K562 (cell line): ENCODE data around the gene EIPR1. TPM values are rescaled to one million over a fixed set of nuclear protein-coding genes. Genes with fewer than 3 reads are reported as not detected.

Source experiments
- ADNP ChIP-seq: fragments of 200-800 bp; sonication (Bioruptor generic); IDR thresholded peaks from 2 replicates; pipeline ENCODE4 v1.6.1; 2016; ENCODE audit warnings: missing genetic modification characterization, missing compliant biosample characterization
- FOS ChIP-seq: IDR thresholded peaks from 3 replicates; pipeline ENCODE4 v1.6.1; 2011; ENCODE audit not compliant: insufficient read length; ENCODE audit errors: extremely low read depth
- GTF2A2 ChIP-seq: IDR thresholded peaks from 2 replicates; pipeline ENCODE4 v1.6.1; 2016; ENCODE audit warnings: mild to moderate bottlenecking, missing genetic modification characterization, missing compliant biosample characterization
- HMBOX1 ChIP-seq: sonication (generic); IDR thresholded peaks from 2 replicates; pipeline ENCODE4 v1.6.1; 2016
- IRF1 ChIP-seq: sonication (generic); formaldehyde crosslinking; IDR thresholded peaks from 2 replicates; pipeline ENCODE4 v1.8.0; 2022; ENCODE audit warnings: missing genetic modification reagents, mild to moderate bottlenecking, borderline replicate concordance
- KAT8 ChIP-seq: fragments of 450-650 bp; IDR thresholded peaks from 2 replicates; pipeline ENCODE4 v1.6.1; 2016; ENCODE audit warnings: low read depth, mild to moderate bottlenecking
- MCM3 ChIP-seq: fragments of 450-650 bp; IDR thresholded peaks from 2 replicates; pipeline ENCODE4 v1.6.1; 2016
- MTA1 ChIP-seq: fragments of 450-650 bp; IDR thresholded peaks from 2 replicates; pipeline ENCODE4 v1.6.1; 2017; ENCODE audit warnings: borderline replicate concordance
- MYC ChIP-seq, 2 experiments: fragments of 250-450 bp in 1 of 2; sonication (Bioruptor Pico) in 1 of 2; IDR thresholded peaks; 2 replicates each; pipeline versions ENCODE4 v1.5.1 to v1.6.1; 2012 to 2021; ENCODE audit warnings: low read depth in 2 of 2, borderline replicate concordance in 1 of 2, improper control_type of control experiment in 1 of 2, low read length in 1 of 2, mild to moderate bottlenecking in 1 of 2, moderate library complexity in 1 of 2
- NR2F6 ChIP-seq: fragments of 450-650 bp; formaldehyde crosslinking; IDR thresholded peaks from 2 replicates; pipeline ENCODE4 v1.4.0; 2020; ENCODE audit warnings: mild to moderate bottlenecking
- PREB ChIP-seq: sonication (generic); formaldehyde crosslinking; IDR thresholded peaks from 2 replicates; pipeline ENCODE4 v1.8.1; 2023; ENCODE audit warnings: mild to moderate bottlenecking, missing genetic modification reagents
- RAD51 ChIP-seq: fragments of 450-650 bp; IDR thresholded peaks from 2 replicates; pipeline ENCODE4 v1.7.1; 2016; ENCODE audit warnings: low read depth, mild to moderate bottlenecking, borderline replicate concordance
- RNF2 ChIP-seq: sonication (generic); IDR thresholded peaks from 2 replicates; pipeline ENCODE4 v1.6.1; 2016
- THAP12 ChIP-seq: fragments of 250-450 bp; sonication (Bioruptor Pico); IDR thresholded peaks from 2 replicates; pipeline ENCODE4 v1.9.0; 2021; ENCODE audit warnings: mild to moderate bottlenecking, inconsistent platforms
- TSHZ1 ChIP-seq: fragments of 250-450 bp; sonication (Bioruptor Pico); IDR thresholded peaks from 2 replicates; pipeline ENCODE4 v1.4.0; 2020; ENCODE audit warnings: mild to moderate bottlenecking, moderate library complexity
- ZNF75A ChIP-seq: fragments of 450-650 bp; formaldehyde crosslinking; IDR thresholded peaks from 2 replicates; pipeline ENCODE4 v1.4.0; 2020; ENCODE audit warnings: mild to moderate bottlenecking
- polyA plus RNA-seq, 8 experiments: library from polyadenylated mRNA; depleted of rRNA in 4 of 8; stranded (reverse) in 5 of 8; unstranded in 3 of 8; fragments of >200 nt; fragmentation: Nextera tagmentation in 2 of 8; fragmentation: Illumina TruSeq in 1 of 8; extraction: Ambion mirVana in 2 of 8; extraction: Trizol in 1 of 8; gene quantifications; 2 replicates each; pipeline versions ENCODE4 v1.2.1 to v1.2.3, GENCODE V29; 2011 to 2014; ENCODE audit warnings: inconsistent platforms in 1 of 8, missing spikeins in 1 of 8
- total RNA-seq, 7 experiments: library from RNA; depleted of rRNA in 6 of 7; stranded (reverse); fragments of >200 nt in 6 of 7; fragmentation: Illumina TruSeq in 2 of 7; extraction: Trizol in 2 of 7; gene quantifications; 2 replicates each; pipeline versions ENCODE4 v1.2.1 to v1.2.3, GENCODE V29; 2011 to 2021; ENCODE audit warnings: low replicate concordance in 1 of 7

The EIPR1 gene
- total and polyA plus RNA-seq, 9 of the 15 experiments (the other 6 are each of a cell fraction or from before 2014, with no cell fraction given): 19.9 to 54.4 (median 35.9) TPM

- TF ChIP-seq TSHZ1 (CRISPR knock-in tag) (no peak), FOS (no peak), KAT8 (no peak), NR2F6 (CRISPR knock-in tag) (no peak), RAD51 (peak; percentile 88), ZNF75A (CRISPR knock-in tag) (no peak), HMBOX1 (no peak), RNF2 (no peak), THAP12 (CRISPR knock-in tag) (no peak), PREB (no peak), ADNP (tag) (no peak), IRF1 (CRISPR knock-in tag) (no peak), GTF2A2 (tag) (no peak), MYC (IDR thresholded peaks at IDR 0.05; ENCODE audit: low read depth, low read length) (peak; percentile 79), MYC (CRISPR knock-in tag; IDR thresholded peaks at IDR 0.05; ENCODE audit: borderline replicate concordance, low read depth) (no peak), MCM3 (no peak), MTA1 (no peak)
Observed at GRCh38 chr2:3303583-3304406, 73.8 kb downstream of the EIPR1 start (continued).
